Measurements from ENCODE around the gene ADAMTS9.

DNA sequence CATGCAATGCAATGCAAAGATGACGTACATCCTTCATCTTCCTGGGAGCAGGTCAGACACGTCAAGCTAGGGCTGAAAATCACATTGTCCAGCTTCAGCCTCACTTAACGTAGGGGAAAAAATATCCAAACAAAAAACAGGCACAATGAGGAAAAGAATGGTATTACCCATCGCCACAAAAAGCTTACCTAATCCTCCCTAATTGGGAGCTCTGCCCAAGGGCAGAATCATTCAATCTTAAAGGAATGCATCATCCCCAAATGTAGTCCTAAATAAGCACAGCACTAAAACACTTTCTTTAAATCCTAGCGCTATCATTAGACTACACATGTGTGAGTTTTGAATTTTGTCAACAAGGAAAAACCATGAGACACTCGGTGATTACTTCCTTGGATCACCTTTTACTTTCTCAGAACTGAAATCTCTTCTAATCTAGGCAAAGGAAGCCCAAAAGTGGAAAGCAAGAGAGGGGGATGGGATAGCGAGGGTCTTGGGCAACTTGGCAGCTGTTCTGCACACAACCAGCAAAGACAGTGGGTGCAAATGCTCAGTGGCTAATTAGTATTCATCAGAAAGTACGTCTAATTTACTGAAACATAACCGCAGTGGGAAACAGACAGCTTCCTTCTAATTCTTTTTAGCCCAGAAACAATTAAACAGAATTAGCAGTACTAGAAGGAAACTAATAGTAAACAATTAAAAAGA is 87.4 kb downstream of the ADAMTS9 start:
- TF ChIP-seq CTCF (conservative IDR thresholded peaks at IDR 0.05): no peak
- TF ChIP-seq EZH2 (IDR thresholded peaks at IDR 0.05; ENCODE audit: low read depth): no peak

All from PC-9 (cell line).